Panc1 (cell line): ENCODE results near the gene FBLN1. TPM values are rescaled to one million over a fixed set of nuclear protein-coding genes. Genes with fewer than 3 reads are reported as not detected.

Source experiments
- ATAC-seq: fragments of 200-7000 bp; cut with Tn5 transposase; 2 replicates; pipeline ENCODE4 v1.9.1; 2020; ENCODE audit warnings: mild to moderate bottlenecking, moderate library complexity
- BruUV-seq: library from RNA; stranded (reverse); fragments of 400-500 nt; replicated peaks from 2 replicates; lab custom pipeline; 2021; lab: Mats Ljungman, UMichigan
- CTCF ChIA-PET: fragments of 300-600 bp; sonication (Branson Sonifier 250); formaldehyde crosslinking; loops from one replicate; lab custom pipeline; 2022; ENCODE audit warnings: antibody characterized with exemption; lab: Charles Lee
- POLR2A ChIA-PET: fragments of 300-600 bp; sonication (Branson Sonifier 250); formaldehyde crosslinking; loops from one replicate; lab custom pipeline; 2022; ENCODE audit warnings: antibody characterized with exemption; lab: Charles Lee
- DNase-seq: peaks from one replicate; pipeline ENCODE4 v3.0.0-alpha.2; 2010; ENCODE audit warnings: low read depth, low spot score
- H3K27ac ChIP-seq: 2 replicates; pipeline ENCODE4 v1.5.1; 2011; ENCODE audit warnings: mild to moderate bottlenecking, low read length, inconsistent platforms
- H3K27me3 ChIP-seq: fragments of 200-500 bp; sonication (Bioruptor generic); 2 replicates; pipeline ENCODE4 v1.6.0; 2014; ENCODE audit warnings: low read length, inconsistent platforms; ENCODE audit not compliant: control insufficient read depth, insufficient read depth
- H3K36me3 ChIP-seq: fragments of 200-500 bp; sonication (Bioruptor generic); 2 replicates; pipeline ENCODE4 v1.5.1; 2014; ENCODE audit warnings: inconsistent platforms, mild to moderate bottlenecking, low read length, moderate library complexity; ENCODE audit not compliant: control insufficient read depth, insufficient read depth
- H3K4me1 ChIP-seq: 2 replicates; pipeline ENCODE4 v1.5.1; 2011; ENCODE audit warnings: inconsistent platforms, mild to moderate bottlenecking, low read length, moderate library complexity; ENCODE audit not compliant: control insufficient read depth, insufficient read depth
- H3K4me3 ChIP-seq, 2 experiments: 2 replicates each; pipeline ENCODE4 v1.5.1; 2011 to 2012; ENCODE audit warnings: low read depth in 2 of 2, low read length in 2 of 2, mild to moderate bottlenecking in 2 of 2, inconsistent platforms in 1 of 2, moderate library complexity in 1 of 2
- H3K9me3 ChIP-seq: fragments of 200-500 bp; sonication (Bioruptor generic); 2 replicates; pipeline ENCODE4 v1.5.1; 2014; ENCODE audit warnings: low read depth, mild to moderate bottlenecking, inconsistent platforms, low read length, moderate library complexity; ENCODE audit not compliant: control insufficient read depth, insufficient read depth
- CTCF ChIP-seq: fragments of 450-650 bp; IDR thresholded peaks from 2 replicates; pipeline ENCODE4 v1.5.1; 2017; ENCODE audit warnings: mild to moderate bottlenecking
- POLR2AphosphoS5 ChIP-seq: IDR thresholded peaks from 2 replicates; pipeline ENCODE4 v1.6.1; 2012; ENCODE audit warnings: mild to moderate bottlenecking, low read depth, low read length, moderate library complexity
- REST ChIP-seq, 2 experiments: IDR thresholded peaks; 2 replicates each; pipeline ENCODE4 v1.6.1; 2011 to 2012; ENCODE audit warnings: low read depth in 2 of 2, control low read depth in 1 of 2, low read length in 1 of 2, mild to moderate bottlenecking in 1 of 2, moderate library complexity in 1 of 2; ENCODE audit not compliant: insufficient read depth in 1 of 2
- SIN3A ChIP-seq: IDR thresholded peaks from 2 replicates; pipeline ENCODE4 v1.6.1; 2012; ENCODE audit warnings: low read depth, mild to moderate bottlenecking, low read length, moderate library complexity, borderline replicate concordance; ENCODE audit not compliant: insufficient read depth
- TCF7L2 ChIP-seq: IDR thresholded peaks from 2 replicates; pipeline ENCODE4 v1.6.1; 2011; ENCODE audit warnings: mild to moderate bottlenecking, low read depth, low read length, inconsistent platforms
- in situ Hi-C: cut with HindIII; loops from 2 replicates; pipeline ENCODE4 v1.10.0; 2016; ENCODE audit warnings: low sequenced_read_pairs, low pct_unique_long_range_greater_than_20kb
- intact Hi-C: fragments of 100-400 bp; cut with micrococcal nuclease; formaldehyde crosslinking; loops from one replicate; pipeline ENCODE4 v1.10.0; 2022; ENCODE audit not compliant: unreplicated experiment
- total RNA-seq: library from RNA; stranded (reverse); gene quantifications from one replicate; pipeline ENCODE4 v1.2.1, GENCODE V29; 2021; ENCODE audit not compliant: unreplicated experiment

The FBLN1 gene
- total RNA-seq, 1 experiment from 2014 or later, result 143 TPM

GRCh38 chr22:45458532-45458931, 44.2 kb upstream of the FBLN1 start:
- Histone ChIP-seq H3K4me3 (no peak overlapping the region), H3K36me3 (no peaks in the 10 kb centered on the region), H3K9me3 (no peaks in the 10 kb centered on the region), H3K4me1 (no peaks in the 10 kb centered on the region), H3K27me3 (no peaks in the 10 kb centered on the region), H3K27ac (no peak overlapping the region)
- ChIA-PET CTCF (no interaction called here), POLR2A (no interaction called here)
- no TSS peak for BruUV-seq
- DNase-seq (no peak), ATAC-seq (no peak)
- intact Hi-C loops, result no loop called here
- TF ChIP-seq TCF7L2 (no peak), REST (IDR thresholded peaks at IDR 0.05; ENCODE audit: insufficient read depth in 1 of 2, low read depth in 2 of 2, low read length in 1 of 2) (no peak)
- in situ Hi-C loops, result no loop called here

GRCh38 chr22:45459235-45459634, 43.4 kb upstream of the FBLN1 start:
- CTCF ChIA-PET, result no interaction called here
- BruUV-seq, result no TSS peak
- no peaks in the 10 kb centered on the region for H3K27me3 ChIP-seq
- POLR2A ChIA-PET, result no interaction called here
- no peak for DNase-seq
- ATAC-seq, result no peak
- in situ Hi-C loops (no loop called here), intact Hi-C loops (no loop called here)
- H3K36me3 ChIP-seq, result no peaks in the 10 kb centered on the region
- H3K9me3 ChIP-seq, result no peaks in the 10 kb centered on the region
- no peak overlapping the region for H3K4me3 ChIP-seq
- H3K27ac ChIP-seq, result no peak overlapping the region
- TF ChIP-seq CTCF (no peak), TCF7L2 (no peak), REST (IDR thresholded peaks at IDR 0.05; ENCODE audit: insufficient read depth in 1 of 2, low read depth in 2 of 2, low read length in 1 of 2) (no peak), SIN3A (no peak), POLR2AphosphoS5 (no peak)
- H3K4me1 ChIP-seq, result no peaks in the 10 kb centered on the region
